IMR-90 (cell line): ENCODE measurements around the gene RSU1. TPM values are rescaled to one million over a fixed set of nuclear protein-coding genes. Genes with fewer than 3 reads are reported as not detected.

Experiments used
- ATAC-seq: fragments of 200-7000 bp; cut with Tn5 transposase; 2 replicates; pipeline ENCODE4 v1.9.1; 2020; ENCODE audit warnings: low read depth, mild to moderate bottlenecking, moderate library complexity
- BruUV-seq: library from RNA; stranded (reverse); fragments of 400-500 nt; replicated peaks from 2 replicates; lab custom pipeline; 2021; lab: Mats Ljungman, UMichigan
- CTCF ChIA-PET: fragments of 300-600 bp; formaldehyde crosslinking; extraction: SDS; loops from one replicate; lab custom pipeline; 2021; ENCODE audit warnings: antibody characterized with exemption; lab: Yijun Ruan, JAX
- POLR2A ChIA-PET: fragments of 300-600 bp; sonication (Branson Sonifier 250); formaldehyde crosslinking; loops from one replicate; lab custom pipeline; 2022; ENCODE audit warnings: antibody characterized with exemption; ENCODE audit not compliant: unreplicated experiment; lab: Charles Lee
- DNase-seq: peaks from one replicate; pipeline ENCODE4 v3.0.0; 2013
- H2AFZ ChIP-seq: replicated peaks from 2 replicates; pipeline ENCODE3; 2013; ENCODE audit warnings: low read length, mild to moderate bottlenecking; ENCODE audit not compliant: poor library complexity
- H2AK5ac ChIP-seq: 2 replicates; pipeline ENCODE4 v1.6.1; 2013; ENCODE audit warnings: low read depth, low read length, inconsistent platforms
- H2AK9ac ChIP-seq: replicated peaks from 2 replicates; pipeline ENCODE3; 2013; ENCODE audit warnings: mild to moderate bottlenecking, low read depth, low read length, moderate library complexity; ENCODE audit not compliant: poor library complexity
- H2BK120ac ChIP-seq: 2 replicates; pipeline ENCODE4 v1.6.1; 2013; ENCODE audit warnings: low read depth, low read length, inconsistent platforms
- H2BK15ac ChIP-seq: 3 replicates; pipeline ENCODE4 v1.6.1; 2013; ENCODE audit warnings: low read depth, low read length, inconsistent platforms
- H2BK20ac ChIP-seq: 2 replicates; pipeline ENCODE4 v1.6.1; 2013; ENCODE audit warnings: low read depth, mild to moderate bottlenecking, inconsistent platforms, low read length, moderate library complexity
- H2BK5ac ChIP-seq: 2 replicates; pipeline ENCODE4 v1.6.1; 2013; ENCODE audit warnings: mild to moderate bottlenecking, low read depth, low read length, inconsistent platforms; ENCODE audit not compliant: poor library complexity, severe bottlenecking
- H3K14ac ChIP-seq: replicated peaks from 2 replicates; pipeline ENCODE4 v1.6.1; 2013; ENCODE audit warnings: low read depth, low read length, inconsistent platforms
- H3K18ac ChIP-seq: 2 replicates; pipeline ENCODE4 v1.6.1; 2013; ENCODE audit warnings: low read depth, low read length, control low read depth
- H3K23ac ChIP-seq: 2 replicates; pipeline ENCODE4 v1.6.1; 2013; ENCODE audit warnings: low read depth, low read length, inconsistent platforms
- H3K27ac ChIP-seq: 2 replicates; pipeline ENCODE4 v1.5.1; 2013; ENCODE audit warnings: mild to moderate bottlenecking, control low read depth, low read length; ENCODE audit not compliant: insufficient read depth
- H3K27me3 ChIP-seq: 2 replicates; pipeline ENCODE4 v1.6.1; 2013; ENCODE audit warnings: low read length; ENCODE audit not compliant: control insufficient read depth, insufficient read depth
- H3K36me3 ChIP-seq: 2 replicates; pipeline ENCODE4 v1.6.1; 2013; ENCODE audit warnings: low read length, mixed read lengths; ENCODE audit not compliant: control insufficient read depth, insufficient read depth
- H3K4ac ChIP-seq: 2 replicates; pipeline ENCODE4 v1.6.1; 2013; ENCODE audit warnings: low read depth, low read length, inconsistent platforms
- H3K4me1 ChIP-seq: 2 replicates; pipeline ENCODE4 v1.6.1; 2013; ENCODE audit warnings: low read length, mixed read lengths; ENCODE audit not compliant: control insufficient read depth, insufficient read depth
- H3K4me2 ChIP-seq: 2 replicates; pipeline ENCODE4 v1.6.1; 2013; ENCODE audit warnings: low read depth, mild to moderate bottlenecking, control low read depth, low read length, moderate library complexity
- H3K4me3 ChIP-seq: 2 replicates; pipeline ENCODE4 v1.5.1; 2013; ENCODE audit warnings: low read depth, mild to moderate bottlenecking, control low read depth, low read length, moderate library complexity; ENCODE audit not compliant: insufficient read depth
- H3K56ac ChIP-seq: 2 replicates; pipeline ENCODE4 v1.6.1; 2013; ENCODE audit warnings: low read length, inconsistent platforms; ENCODE audit not compliant: insufficient read depth; ENCODE audit errors: extremely low read depth
- H3K79me1 ChIP-seq, 2 experiments: 2 replicates each; pipeline ENCODE4 v1.6.1; 2013; ENCODE audit warnings: low read length in 2 of 2, inconsistent platforms in 1 of 2, low read depth in 1 of 2
- H3K9ac ChIP-seq: 2 replicates; pipeline ENCODE4 v1.6.1; 2013; ENCODE audit warnings: low read depth, low read length, control low read depth
- H3K9me1 ChIP-seq: 2 replicates; pipeline ENCODE4 v1.6.1; 2013; ENCODE audit warnings: low read length, inconsistent platforms; ENCODE audit not compliant: insufficient read depth
- H3K9me3 ChIP-seq: 2 replicates; pipeline ENCODE4 v1.6.1; 2013; ENCODE audit warnings: low read length; ENCODE audit not compliant: control insufficient read depth, insufficient read depth
- H4K20me1 ChIP-seq: 2 replicates; pipeline ENCODE4 v1.6.1; 2013; ENCODE audit warnings: low read length, inconsistent platforms; ENCODE audit not compliant: insufficient read depth
- H4K5ac ChIP-seq: 2 replicates; pipeline ENCODE4 v1.6.1; 2013; ENCODE audit warnings: mild to moderate bottlenecking, low read depth, low read length, control low read depth
- H4K8ac ChIP-seq, 2 experiments: 2 replicates each; pipeline ENCODE4 v1.6.1; 2013; ENCODE audit warnings: low read depth in 2 of 2, low read length in 2 of 2, control low read depth in 1 of 2, inconsistent platforms in 1 of 2
- H4K91ac ChIP-seq: 2 replicates; pipeline ENCODE4 v1.6.1; 2013; ENCODE audit warnings: low read depth, low read length, inconsistent platforms; ENCODE audit not compliant: insufficient read depth
- CTCF ChIP-seq: conservative IDR thresholded peaks from 2 replicates; pipeline ENCODE4 v1.5.1; 2012; ENCODE audit warnings: mild to moderate bottlenecking, low read depth, low read length, improper control_type of control experiment
- POLR2A ChIP-seq: IDR thresholded peaks from 2 replicates; pipeline ENCODE4 v1.6.1; 2012; ENCODE audit warnings: mild to moderate bottlenecking, low read depth, low read length
- RAD21 ChIP-seq: IDR thresholded peaks from 2 replicates; pipeline ENCODE4 v1.6.1; 2012; ENCODE audit warnings: low read length, improper control_type of control experiment
- SMC3 ChIP-seq: fragments of 150-350 bp; IDR thresholded peaks from 2 replicates; pipeline ENCODE4 v1.6.1; 2016; ENCODE audit warnings: low read depth, mild to moderate bottlenecking, antibody characterized with exemption, low read length, moderate library complexity
- WGBS, 2 experiments: methylation state at CpG; one replicate each; pipeline versions ENCODE4 v1.1.5 to v1.1.7; 2013; ENCODE audit warnings: missing lambda C conversion rate in 2 of 2; ENCODE audit not compliant: insufficient read length in 1 of 2; ENCODE audit errors: extremely low coverage in 2 of 2; 5-methylcytosine and 5-hydroxymethylcytosine counted together
- dilution Hi-C: fragments of 300-500 bp; cut with HindIII; formaldehyde crosslinking; loops from one replicate; pipeline ENCODE4 v1.14.3; 2018; ENCODE audit warnings: low sequenced_read_pairs; ENCODE audit not compliant: unreplicated experiment
- in situ Hi-C: fragments of 300-500 bp; cut with MboI; formaldehyde crosslinking; loops from 3 replicates; pipeline ENCODE4 v1.14.3; 2019; ENCODE audit warnings: low sequenced_read_pairs, inconsistent platforms, mixed read lengths
- intact Hi-C: fragments of 100-400 bp; cut with micrococcal nuclease; formaldehyde crosslinking; loops from 2 replicates; pipeline ENCODE4 v1.10.0; 2022
- polyA plus RNA-seq, 3 experiments: library from polyadenylated mRNA; depleted of rRNA; stranded (reverse); fragments of >200 nt; gene quantifications; 2 replicates each; pipeline ENCODE4 v1.2.3, GENCODE V29; 2012; ENCODE audit warnings: low replicate concordance in 1 of 3
- total RNA-seq: library from RNA; depleted of rRNA; stranded (reverse); fragments of >200 nt; gene quantifications from 2 replicates; pipeline ENCODE4 v1.2.3, GENCODE V29; 2012

RSU1 gene
- total and polyA plus RNA-seq, 2 of the 4 experiments (the other 2 are of a cell fraction), result 134 to 148 TPM

GRCh38 chr10:16777473-16778370 is 39.5 kb downstream of the RSU1 start:
- Histone ChIP-seq H2BK120ac (no peak overlapping the region), H3K27me3 (no peaks in the 10 kb centered on the region), H3K36me3 (peaks cover 2% of the 10 kb centered on the region), H3K4me3 (no peak overlapping the region), H3K9me3 (no peaks in the 10 kb centered on the region), H3K4ac (no peak overlapping the region), H2BK15ac (no peak overlapping the region), H3K4me2 (0 out of 2 replicates have a peak overlapping the region, but pooled peaks have one; percentile 36), H4K5ac (no peak overlapping the region), H4K20me1 (peaks cover 14% of the 10 kb centered on the region), H3K18ac (no peak overlapping the region), H2BK20ac (no peak overlapping the region), H2AK9ac (peak overlapping the region; percentile 75), H3K14ac (0 out of 2 replicates have a peak overlapping the region, but pooled peaks have one; percentile 30), H2AK5ac (peak overlapping the region; percentile 30; the same call in 1 of the 2 replicates), H4K91ac (no peak overlapping the region), H2BK5ac (peak overlapping the region; percentile 23), H4K8ac (no peak overlapping the region), H3K56ac (peak overlapping the region; percentile 24; the same call in 1 of the 2 replicates), H3K9ac (no peak overlapping the region), H2AFZ (no peak overlapping the region), H3K23ac (no peak overlapping the region), H3K9me1 (peaks cover 4% of the 10 kb centered on the region; the same call in 1 of the 2 replicates), H3K79me1 (peaks cover 13 to 33% of the 10 kb centered on the region in 2 experiments), H3K4me1 (peaks cover 4% of the 10 kb centered on the region), H3K27ac (no peak overlapping the region; the same call in 1 of the 2 replicates)
- ATAC-seq (peak; percentile 72), DNase-seq (peak; percentile 63)
- intact Hi-C loops (loop anchor here (1.0 to 2.0 kb wide), 2 partner anchors 329 to 875 kb away; no protein-coding TSS in a partner anchor), dilution Hi-C loops (no loop called here), in situ Hi-C loops (no loop called here)
- no TSS peak for BruUV-seq
- TF ChIP-seq SMC3, result peak; percentile 55
- peak; percentile 68 for TF ChIP-seq RAD21
- TF ChIP-seq POLR2A, result no peak
- TF ChIP-seq CTCF, result peak; percentile 74
- POLR2A ChIA-PET, result no interaction called here
- WGBS, 2 experiments, result no CpG with 5 or more reads among the region's 7 CpGs
- CTCF ChIA-PET, result interaction anchor here (0.6 kb wide), 2 partner anchors 13 to 883 kb away, joined by 3 read pairs; no protein-coding TSS in a partner anchor
